ENCODE data around the gene ATN1.
"Not testable (repeated sequence)": the region's sequence is repeated elsewhere in the genome, so short reads cannot be mapped to it uniquely, and the experiment has no call there.

Gene ATN1

GRCh38 chr12:6927379-6928021 lies at the start of gene ATN1:
TSS of gene ATN1 (plus strand) at chr12:6927959. CDS start at chr12:6934002, 6,043 bp downstream.
- H3K27ac ChIP-seq, result peak within 1 kb of the TSS; percentile 88 to 99 (median 98)

GRCh38 chr12:6879824-6880223 lies 47.9 kb upstream of the ATN1 start:
- H3K27ac ChIP-seq, H3K4me3 ChIP-seq: not testable (repeated sequence)

More at GRCh38 chr12:6927379-6928021, at the start of gene ATN1:
- H3K4me3 ChIP-seq, result peak within 1 kb of the TSS; percentile 76 to 96 (median 82)

GRCh38 chr12:6883252-6883651 lies 44.5 kb upstream of the ATN1 start:
- Histone ChIP-seq H3K27ac (no peak overlapping the region), H3K4me3 (no peak overlapping the region)

GRCh38 chr12:6883683-6884082 lies 44.1 kb upstream of the ATN1 start:
- Histone ChIP-seq H3K4me3 (no peak overlapping the region), H3K27ac (no peak overlapping the region)

GRCh38 chr12:6884539-6884938 lies 43.2 kb upstream of the ATN1 start:
- no peak overlapping the region for H3K4me3 ChIP-seq

GRCh38 chr12:6886206-6886999 lies 41.4 kb upstream of the ATN1 start:
- H3K4me3 ChIP-seq, H3K27ac ChIP-seq: not testable (repeated sequence)

More at GRCh38 chr12:6884539-6884938, 43.2 kb upstream of the ATN1 start:
- no peak overlapping the region for H3K27ac ChIP-seq

- Histone ChIP-seq H3K27ac (no peak overlapping the region), H3K4me3 (no peak overlapping the region)
These were observed 40.3 kb upstream of the ATN1 start for GRCh38 chr12:6887460-6887859.

- Histone ChIP-seq H3K27ac (peak overlapping the region in 1 of 21 experiments; percentile 5), H3K4me3 (no peak overlapping the region)
These were observed 39.4 kb upstream of the ATN1 start for GRCh38 chr12:6888360-6888759.

- not testable (repeated sequence) for H3K4me3 ChIP-seq
- peak overlapping the region in 1 of 21 experiments; percentile 5 for H3K27ac ChIP-seq
These were observed 39.0 kb upstream of the ATN1 start for GRCh38 chr12:6888794-6889193.

- Histone ChIP-seq H3K4me3 (peak overlapping the region in 1 of 7 experiments; percentile 41), H3K27ac (peak overlapping the region in 18 of 21 experiments; percentile 69 to 99 (median 90))
These were observed 37.8 kb upstream of the ATN1 start for GRCh38 chr12:6889775-6890573.

GRCh38 chr12:6890789-6891645 lies 36.7 kb upstream of the ATN1 start:
- H3K4me3 ChIP-seq, result peak overlapping the region; percentile 28 to 44 (median 33)
- H3K27ac ChIP-seq, result peak overlapping the region; percentile 40 to 99 (median 91)

GRCh38 chr12:6891646-6892001 lies 36.1 kb upstream of the ATN1 start:
- H3K27ac ChIP-seq, result peak overlapping the region; percentile 40 to 99 (median 89)
- H3K4me3 ChIP-seq, result peak overlapping the region; percentile 28 to 44 (median 33)

GRCh38 chr12:6892683-6893082 lies 35.1 kb upstream of the ATN1 start:
- not testable (repeated sequence) for H3K4me3 ChIP-seq, H3K27ac ChIP-seq

GRCh38 chr12:6894321-6894720 lies 33.4 kb upstream of the ATN1 start:
- Histone ChIP-seq H3K4me3 (no peak overlapping the region), H3K27ac (no peak overlapping the region)

GRCh38 chr12:6896846-6897435 lies 30.8 kb upstream of the ATN1 start:
- Histone ChIP-seq H3K27ac (no peak overlapping the region), H3K4me3 (no peak overlapping the region)

- Histone ChIP-seq H3K27ac (no peak overlapping the region), H3K4me3 (no peak overlapping the region)
These were observed 28.3 kb upstream of the ATN1 start for GRCh38 chr12:6899427-6899826.

- Histone ChIP-seq H3K4me3 (no peak overlapping the region), H3K27ac (peak overlapping the region in 3 of 21 experiments; percentile 8 to 39 (median 26))
These were observed 27.8 kb upstream of the ATN1 start for GRCh38 chr12:6899837-6900519.

GRCh38 chr12:6902448-6902847 lies 25.3 kb upstream of the ATN1 start:
- no peak overlapping the region for H3K27ac ChIP-seq
- no peak overlapping the region for H3K4me3 ChIP-seq

Data from skin epidermis (tissue), 12 donors.